ENCODE results near the gene OR13J1. TPM values are rescaled to one million over a fixed set of nuclear protein-coding genes. Genes with fewer than 3 reads are reported as not detected.
A peak's percentile ranks its signal among the peaks of the same experiment; 100 is the strongest.

OR13J1 gene
- total RNA-seq, 1 donor from 2014 or later, result not detected

GRCh38 chr9:35828716-35829083, 41.5 kb downstream of the OR13J1 start, which contains the start of gene FAM221B:
TSS of gene FAM221B (minus strand) at chr9:35828732. CDS start at chr9:35826161, 2,571 bp downstream.
- intact Hi-C loops (cut with micrococcal nuclease), result no loop called here
- peak; percentile 36 for DNase-seq
- no peaks in the 10 kb centered on the region for H3K36me3 ChIP-seq
- H3K4me3 ChIP-seq, result peak within 1 kb of the TSS; percentile 88
- no peak for TF ChIP-seq CTCF (IDR thresholded peaks at IDR 0.05; ENCODE audit: borderline replicate concordance)
- peaks cover 55% of the 10 kb centered on the region for H3K4me1 ChIP-seq
- no peaks in the 10 kb centered on the region for H3K9me3 ChIP-seq (replicated peaks)
- peak within 1 kb of the TSS; percentile 97 for H3K27ac ChIP-seq (replicated peaks)
- H3K27me3 ChIP-seq (ENCODE audit: low read depth), result no peaks in the 10 kb centered on the region

GRCh38 chr9:35827486-35827885, 42.7 kb downstream of the OR13J1 start:
- Histone ChIP-seq H3K36me3 (no peaks in the 10 kb centered on the region), H3K27me3 (ENCODE audit: low read depth) (no peaks in the 10 kb centered on the region), H3K4me1 (peaks cover 43% of the 10 kb centered on the region), H3K4me3 (no peak overlapping the region), H3K9me3 (replicated peaks) (no peaks in the 10 kb centered on the region), H3K27ac (replicated peaks) (no peak overlapping the region)
- TF ChIP-seq CTCF (IDR thresholded peaks at IDR 0.05; ENCODE audit: borderline replicate concordance), result no peak
- intact Hi-C loops (cut with micrococcal nuclease), result no loop called here
- no peak for DNase-seq

GRCh38 chr9:35826071-35826701, 44.0 kb downstream of the OR13J1 start:
- no peak overlapping the region for H3K27ac ChIP-seq (replicated peaks)
- intact Hi-C loops (cut with micrococcal nuclease), result no loop called here
- no peak overlapping the region for H3K4me3 ChIP-seq
- TF ChIP-seq CTCF (IDR thresholded peaks at IDR 0.05; ENCODE audit: borderline replicate concordance), result peak; percentile 85
- H3K27me3 ChIP-seq (ENCODE audit: low read depth), result no peaks in the 10 kb centered on the region
- peaks cover 32% of the 10 kb centered on the region for H3K4me1 ChIP-seq
- H3K36me3 ChIP-seq, result no peaks in the 10 kb centered on the region
- no peak for DNase-seq
- H3K9me3 ChIP-seq (replicated peaks), result no peaks in the 10 kb centered on the region

- no peak for TF ChIP-seq CTCF (IDR thresholded peaks at IDR 0.05; ENCODE audit: borderline replicate concordance)
- H3K4me3 ChIP-seq, result no peak overlapping the region
- H3K36me3 ChIP-seq, result no peaks in the 10 kb centered on the region
Measured at GRCh38 chr9:35822926-35823325, 47.3 kb downstream of the OR13J1 start.

GRCh38 chr9:35820076-35820475, 50.1 kb downstream of the OR13J1 start:
- Histone ChIP-seq H3K9me3 (replicated peaks) (no peaks in the 10 kb centered on the region), H3K36me3 (no peaks in the 10 kb centered on the region), H3K4me3 (no peak overlapping the region), H3K4me1 (peaks cover 4% of the 10 kb centered on the region), H3K27me3 (ENCODE audit: low read depth) (no peaks in the 10 kb centered on the region), H3K27ac (replicated peaks) (no peak overlapping the region)
- intact Hi-C loops (cut with micrococcal nuclease), result no loop called here
- no peak for TF ChIP-seq CTCF (IDR thresholded peaks at IDR 0.05; ENCODE audit: borderline replicate concordance)
- DNase-seq, result no peak

More at GRCh38 chr9:35822926-35823325, 47.3 kb downstream of the OR13J1 start:
- Histone ChIP-seq H3K27ac (replicated peaks) (no peak overlapping the region), H3K27me3 (ENCODE audit: low read depth) (no peaks in the 10 kb centered on the region), H3K4me1 (peaks cover 8% of the 10 kb centered on the region), H3K9me3 (replicated peaks) (no peaks in the 10 kb centered on the region)
- DNase-seq, result no peak
- intact Hi-C loops (cut with micrococcal nuclease), result no loop called here

Other genes starting within 250 kb of the OR13J1 start
- gene SIT1, start 219.5 kb downstream of the OR13J1 start, total RNA-seq, result not detected
- gene RMRP, start 212.4 kb downstream of the OR13J1 start, total RNA-seq, result 15,093 TPM
- 44.3 TPM for gene CCDC107, start 212.1 kb downstream of the OR13J1 start, total RNA-seq
- gene ARHGEF39, start 205.2 kb downstream of the OR13J1 start, total RNA-seq, result 0.27 TPM
- gene CA9, start 196.5 kb downstream of the OR13J1 start, total RNA-seq, result not detected
- 1,070 TPM for gene TPM2, start 180.5 kb downstream of the OR13J1 start, total RNA-seq
- 234 TPM for gene TLN1, start 138.2 kb downstream of the OR13J1 start, total RNA-seq
- gene CREB3, start 137.7 kb downstream of the OR13J1 start, total RNA-seq, result 20.6 TPM
- gene GBA2, start 121.2 kb downstream of the OR13J1 start, total RNA-seq, result 75.0 TPM
- gene RGP1, start 121.1 kb downstream of the OR13J1 start, total RNA-seq, result 30.2 TPM
- not detected for gene MSMP, start 116.1 kb downstream of the OR13J1 start, total RNA-seq
- gene NPR2, start 78.8 kb downstream of the OR13J1 start, total RNA-seq, result 24.2 TPM
- 3.4 TPM for gene SPAG8, start 58.1 kb downstream of the OR13J1 start, total RNA-seq
- gene HINT2, start 55.4 kb downstream of the OR13J1 start, total RNA-seq, result 71.1 TPM
- gene FAM221B, start 41.7 kb downstream of the OR13J1 start, total RNA-seq, result not detected
- gene TMEM8B, start 41.2 kb downstream of the OR13J1 start, total RNA-seq, result 17.5 TPM
- gene HRCT1, start 35.8 kb upstream of the OR13J1 start, total RNA-seq, result 6.2 TPM
- gene SPAAR, start 39.1 kb upstream of the OR13J1 start, total RNA-seq, result 6.5 TPM
- gene OR2S2, start 87.8 kb upstream of the OR13J1 start, total RNA-seq, result not detected
- 5.4 TPM for gene RECK, start 166.5 kb upstream of the OR13J1 start, total RNA-seq

Measured in left ventricle myocardium inferior (tissue), 1 donor.